A549 treated with RU486 at 1 μM for 4 hours (cell line): ENCODE results near the gene NACA. TPM values are rescaled to one million over a fixed set of nuclear protein-coding genes. Genes with fewer than 3 reads are reported as not detected.

ENCODE experiments used
- total RNA-seq: library from RNA; stranded (reverse); fragments of 200-300 nt; extraction: Qiagen RNA extraction; gene quantifications from 5 replicates; pipeline ENCODE4 v1.2.3, GENCODE V29; 2022; ENCODE audit warnings: low read depth

NACA gene
- total RNA-seq: 1,520 to 2,027 TPM (median 1,634 TPM) in 5 replicates

GRCh38 chr12:56724972-56725722 is at the start of gene NACA:
Gene NACA, minus strand, starts transcription at chr12:56725299. Its CDS starts 778 bp downstream, at chr12:56724521.

DNA sequence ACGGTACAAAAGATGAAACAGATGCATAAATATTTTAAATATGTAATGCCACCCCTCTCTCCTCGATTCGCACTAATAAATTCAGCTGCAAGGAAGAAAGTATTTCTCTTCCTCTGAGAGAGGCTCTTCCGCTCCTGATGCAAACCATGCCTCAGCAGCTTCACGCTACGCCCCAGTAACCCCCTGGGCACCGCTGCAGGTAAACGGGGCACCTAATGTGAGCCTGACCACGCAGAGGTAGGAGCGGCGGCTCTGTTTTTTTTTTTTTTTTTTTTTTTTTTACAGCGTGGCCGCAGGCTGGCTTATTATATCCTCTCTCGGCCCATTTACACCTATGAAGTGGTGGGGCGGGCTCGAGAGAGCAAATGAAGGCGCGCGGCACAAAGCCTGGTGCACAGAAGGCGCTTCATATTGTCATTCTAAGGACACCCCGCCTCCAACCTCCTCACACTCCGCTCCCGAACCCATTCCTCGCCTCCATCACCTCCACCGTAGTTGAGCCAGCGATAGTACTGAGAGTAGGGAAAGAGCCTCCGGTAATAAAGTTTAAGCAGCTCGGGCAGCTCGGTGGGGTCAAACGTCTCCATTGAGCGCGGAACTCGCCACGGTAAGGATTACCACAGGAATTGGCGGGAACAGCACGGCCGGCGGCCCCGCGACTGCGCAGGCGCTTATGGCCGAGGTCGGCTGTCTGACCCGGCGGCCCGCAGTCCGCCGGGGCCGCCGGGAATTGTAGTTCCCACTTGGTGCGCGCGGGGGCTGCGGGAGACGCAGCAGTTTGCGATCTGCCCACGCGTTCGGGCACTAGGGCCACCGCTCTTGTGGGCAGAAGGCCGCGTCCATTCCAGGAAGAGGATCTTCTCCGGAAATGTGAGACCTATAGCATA is 26.9 kb upstream of the NACA start, which contains the start of gene PRIM1:
Gene PRIM1, minus strand, starts transcription at position 612 of the 887 bp plus-strand sequence. Its CDS starts 25 bp downstream, at position 587.

GRCh38 chr12:56688129-56688845 is 36.8 kb downstream of the NACA start, which contains the start of gene PTGES3:
Gene PTGES3, minus strand, starts transcription at chr12:56688284. Its CDS starts 285 bp downstream, at chr12:56687999.

Other genes starting within 250 kb of the NACA start
- 0.09 to 0.76 TPM (median 0.16 TPM) in 5 replicates for gene GLS2, start 237.1 kb downstream of the NACA start, total RNA-seq
- gene RBMS2, start 203.5 kb downstream of the NACA start, total RNA-seq: 10.4 to 14.5 TPM (median 13.6 TPM) in 5 replicates
- gene BAZ2A, start 95.0 kb downstream of the NACA start, total RNA-seq: 25.8 to 43.7 TPM (median 39.2 TPM) in 5 replicates
- gene ATP5F1B, start 79.3 kb downstream of the NACA start, total RNA-seq: 773 to 1,102 TPM (median 887 TPM) in 5 replicates
- 245 to 446 TPM (median 429 TPM) in 5 replicates for gene PTGES3, start 37.0 kb downstream of the NACA start, total RNA-seq
- gene PRIM1, start 27.0 kb upstream of the NACA start, total RNA-seq: 21.8 to 29.8 TPM (median 28.1 TPM) in 5 replicates
- gene HSD17B6, start 38.0 kb upstream of the NACA start, total RNA-seq: 0.51 to 2.1 TPM (median 1.7 TPM) in 5 replicates
- gene SDR9C7, start 209.1 kb upstream of the NACA start, total RNA-seq: not detected in 5 replicates
- gene RDH16, start 232.3 kb upstream of the NACA start, total RNA-seq: 0.07 to 0.10 TPM (median 0.09 TPM) in 5 replicates